ENCODE results near the gene XIRP1.
"Not testable (repeated sequence)": the region's sequence is repeated elsewhere in the genome, so short reads cannot be mapped to it uniquely, and the experiment has no call there.

Gene XIRP1

GRCh38 chr3:39192490-39193092 lies at the start of gene XIRP1:
Gene XIRP1, minus strand, starts transcription at chr3:39192595. Its CDS starts 3,150 bp downstream, at chr3:39189445.
- no peak for DNase-seq (ENCODE audit: low read depth in 2 of 2)

- no peak for DNase-seq (ENCODE audit: low read depth in 2 of 2)
These were observed 49.2 kb upstream of the XIRP1 start for GRCh38 chr3:39241561-39241960.

GRCh38 chr3:39237027-39237426 lies 44.6 kb upstream of the XIRP1 start:
- no peak for DNase-seq (ENCODE audit: low read depth in 2 of 2)

- DNase-seq (ENCODE audit: low read depth in 2 of 2), result peak in 1 of 2 donors; percentile 15
These were observed 42.3 kb upstream of the XIRP1 start for GRCh38 chr3:39234651-39235050.

- no peak for DNase-seq (ENCODE audit: low read depth in 2 of 2)
These were observed 40.5 kb upstream of the XIRP1 start for GRCh38 chr3:39232859-39233258.

GRCh38 chr3:39230453-39230852 lies 38.1 kb upstream of the XIRP1 start:
- DNase-seq (ENCODE audit: low read depth in 2 of 2), result no peak

- DNase-seq (ENCODE audit: low read depth in 2 of 2), result no peak
These were observed 36.1 kb upstream of the XIRP1 start for GRCh38 chr3:39228496-39228895.

- not testable (repeated sequence) for DNase-seq (ENCODE audit: low read depth in 2 of 2)
These were observed 35.2 kb upstream of the XIRP1 start for GRCh38 chr3:39227596-39227995.

GRCh38 chr3:39226106-39226741 lies 33.8 kb upstream of the XIRP1 start:
- DNase-seq (ENCODE audit: low read depth in 2 of 2), result no peak

GRCh38 chr3:39224288-39224687 lies 31.9 kb upstream of the XIRP1 start:
- no peak for DNase-seq (ENCODE audit: low read depth in 2 of 2)

GRCh38 chr3:39222939-39223338 lies 30.5 kb upstream of the XIRP1 start:
- DNase-seq (ENCODE audit: low read depth in 2 of 2), result no peak

GRCh38 chr3:39222462-39222861 lies 30.1 kb upstream of the XIRP1 start:
- DNase-seq (ENCODE audit: low read depth in 2 of 2), result no peak

GRCh38 chr3:39221141-39221530 lies 28.7 kb upstream of the XIRP1 start:
- DNase-seq (ENCODE audit: low read depth in 2 of 2), result no peak

GRCh38 chr3:39220407-39221140 lies 28.2 kb upstream of the XIRP1 start:
- no peak for DNase-seq (ENCODE audit: low read depth in 2 of 2)

GRCh38 chr3:39219702-39220101 lies 27.3 kb upstream of the XIRP1 start:
- DNase-seq (ENCODE audit: low read depth in 2 of 2), result no peak

- no peak for DNase-seq (ENCODE audit: low read depth in 2 of 2)
These were observed 23.9 kb upstream of the XIRP1 start for GRCh38 chr3:39216176-39216790.

GRCh38 chr3:39213613-39214012 lies 21.2 kb upstream of the XIRP1 start:
- DNase-seq (ENCODE audit: low read depth in 2 of 2), result no peak

- DNase-seq (ENCODE audit: low read depth in 2 of 2), result no peak
These were observed 20.3 kb upstream of the XIRP1 start for GRCh38 chr3:39212665-39213064.

GRCh38 chr3:39211332-39212130 lies 19.1 kb upstream of the XIRP1 start:
- no peak for DNase-seq (ENCODE audit: low read depth in 2 of 2)

GRCh38 chr3:39210078-39210477 lies 17.7 kb upstream of the XIRP1 start:
- no peak for DNase-seq (ENCODE audit: low read depth in 2 of 2)

GRCh38 chr3:39209329-39209970 lies 17.1 kb upstream of the XIRP1 start:
- no peak for DNase-seq (ENCODE audit: low read depth in 2 of 2)

Data from stimulated activated CD8-positive, alpha-beta memory T cell treated with anti-CD3 and anti-CD28 coated beads, Interleukin-2, amount 100 ng/mL, for 1 hour (primary cell).